SK-MEL-5 (cell line): Measurements from ENCODE around the gene FEZF1. TPM values are rescaled to one million over a fixed set of nuclear protein-coding genes. Genes with fewer than 3 reads are reported as not detected.

ENCODE experiments used
- DNase-seq: peaks from one replicate; pipeline ENCODE4 v3.0.0-alpha.2; 2016; ENCODE audit warnings: low read depth, low spot score
- in situ Hi-C: cut with HindIII; loops from 2 replicates; pipeline ENCODE4 v1.10.0; 2016; ENCODE audit warnings: low sequenced_read_pairs, high pct_unique_total_duplicates, low pct_unique_long_range_greater_than_20kb
- total RNA-seq: library from RNA; depleted of rRNA; stranded (reverse); fragments of >200 nt; shearing (Covaris generic); gene quantifications from 2 replicates; pipeline ENCODE4 v1.2.3, GENCODE V29; 2014

The FEZF1 gene
- total RNA-seq, 1 experiment from 2014 or later: 2.7 TPM

- in situ Hi-C loops: no loop called here
- no peak for DNase-seq
Observed at GRCh38 chr7:122311050-122311700, 6.6 kb upstream of the FEZF1 start.

- no peak for DNase-seq
- in situ Hi-C loops: no loop called here
Observed at GRCh38 chr7:122310119-122311021, 5.8 kb upstream of the FEZF1 start.

GRCh38 chr7:122309421-122309820 lies 4.9 kb upstream of the FEZF1 start:
- in situ Hi-C loops: no loop called here

GRCh38 chr7:122307228-122307621 lies 2.7 kb upstream of the FEZF1 start:
- in situ Hi-C loops: no loop called here
- no peak for DNase-seq

More at GRCh38 chr7:122309421-122309820, 4.9 kb upstream of the FEZF1 start:
- no peak for DNase-seq

GRCh38 chr7:122306320-122307227 lies 2.0 kb upstream of the FEZF1 start:
- no peak for DNase-seq
- in situ Hi-C loops: no loop called here

- peak; percentile 30 for DNase-seq
- in situ Hi-C loops: no loop called here
Observed at GRCh38 chr7:122305475-122306319, 1.1 kb upstream of the FEZF1 start.

- in situ Hi-C loops: no loop called here
- no peak for DNase-seq
Observed at GRCh38 chr7:122304996-122305421, 459 bp upstream of the FEZF1 start.

- in situ Hi-C loops: no loop called here
Observed at GRCh38 chr7:122303531-122304318, 825 bp downstream of the FEZF1 start.

GRCh38 chr7:122302761-122303530 lies 1.6 kb downstream of the FEZF1 start:
- in situ Hi-C loops: no loop called here

More at GRCh38 chr7:122303531-122304318, 825 bp downstream of the FEZF1 start:
- no peak for DNase-seq

GRCh38 chr7:122301858-122302760 lies 2.4 kb downstream of the FEZF1 start:
- in situ Hi-C loops: no loop called here
- DNase-seq: no peak

More at GRCh38 chr7:122302761-122303530, 1.6 kb downstream of the FEZF1 start:
- no peak for DNase-seq

GRCh38 chr7:122300956-122301833 lies 3.4 kb downstream of the FEZF1 start:
- in situ Hi-C loops: no loop called here
- no peak for DNase-seq

GRCh38 chr7:122300211-122300932 lies 4.2 kb downstream of the FEZF1 start:
- in situ Hi-C loops: no loop called here
- no peak for DNase-seq

GRCh38 chr7:122299624-122300210 lies 4.8 kb downstream of the FEZF1 start:
- in situ Hi-C loops: no loop called here
- no peak for DNase-seq
